ENCODE data around the gene BRIP1. TPM values are rescaled to one million over a fixed set of nuclear protein-coding genes. Genes with fewer than 3 reads are reported as not detected.
"Not testable (repeated sequence)": the region's sequence is repeated elsewhere in the genome, so short reads cannot be mapped to it uniquely, and the experiment has no call there.

The BRIP1 gene
- total RNA-seq, 3 donors from 2014 or later (not counting 1 experiment from before 2014, with no cell fraction given): 2.7 to 3.7 (median 2.9) TPM

- no peaks in the 10 kb centered on the region for H3K9me3 Mint-ChIP-seq
- H3K27me3 ChIP-seq (ENCODE audit: control insufficient read depth, insufficient read depth, low read length): no peaks in the 10 kb centered on the region
- no peaks in the 10 kb centered on the region for H3K27me3 Mint-ChIP-seq (ENCODE audit: low read depth in 2 of 2)
- no peaks in the 10 kb centered on the region for H3K4me1 ChIP-seq (ENCODE audit: control insufficient read depth, insufficient read depth, low read length)
- no peaks in the 10 kb centered on the region for H3K36me3 ChIP-seq (ENCODE audit: control insufficient read depth, insufficient read depth, low read length)
- no peak overlapping the region for H3K4me3 Mint-ChIP-seq
- intact Hi-C loops (cut with micrococcal nuclease): no loop called here
- DNase-seq (no peak), ATAC-seq (no peak)
- H3K4me3 ChIP-seq (ENCODE audit: low read length): no peak overlapping the region
- no peaks in the 10 kb centered on the region for H3K36me3 Mint-ChIP-seq
- H3K9me3 ChIP-seq (ENCODE audit: control insufficient read depth, insufficient read depth, low read length): no peaks in the 10 kb centered on the region
- H3K27ac ChIP-seq (ENCODE audit: low read length): no peak overlapping the region
- no peaks in the 10 kb centered on the region for H3K4me1 Mint-ChIP-seq
- no peak for TF ChIP-seq CTCF (IDR thresholded peaks at IDR 0.05)
- no peak overlapping the region for H3K27ac Mint-ChIP-seq
- 97% methylated on average over 7 of the region's 10 CpGs for WGBS (ENCODE audit: insufficient coverage)
Measured at GRCh38 chr17:61680921-61681320, 182.4 kb downstream of the BRIP1 start.

- DNase-seq (no peak), ATAC-seq (no peak)
- H3K4me3 Mint-ChIP-seq: no peak overlapping the region
- Histone ChIP-seq H3K27me3 (ENCODE audit: control insufficient read depth, insufficient read depth, low read length) (no peaks in the 10 kb centered on the region), H3K36me3 (ENCODE audit: control insufficient read depth, insufficient read depth, low read length) (no peaks in the 10 kb centered on the region), H3K9me3 (ENCODE audit: control insufficient read depth, insufficient read depth, low read length) (no peaks in the 10 kb centered on the region), H3K27ac (ENCODE audit: low read length) (no peak overlapping the region), H3K4me1 (ENCODE audit: control insufficient read depth, insufficient read depth, low read length) (no peaks in the 10 kb centered on the region), H3K4me3 (ENCODE audit: low read length) (no peak overlapping the region)
- H3K9me3 Mint-ChIP-seq: no peaks in the 10 kb centered on the region
- no peaks in the 10 kb centered on the region for H3K4me1 Mint-ChIP-seq
- H3K27me3 Mint-ChIP-seq (ENCODE audit: low read depth in 2 of 2): peaks cover 0 to 2% of the 10 kb centered on the region in 2 donors
- 80% methylated on average over 1 of the region's 1 CpG for WGBS (ENCODE audit: insufficient coverage)
- intact Hi-C loops (cut with micrococcal nuclease): no loop called here
- H3K36me3 Mint-ChIP-seq: no peaks in the 10 kb centered on the region
- H3K27ac Mint-ChIP-seq: no peak overlapping the region
- TF ChIP-seq CTCF (IDR thresholded peaks at IDR 0.05): no peak
Measured at GRCh38 chr17:61678339-61678738, 185.0 kb downstream of the BRIP1 start.

GRCh38 chr17:61677150-61677811 is 186.0 kb downstream of the BRIP1 start:
- H3K9me3 Mint-ChIP-seq; H3K9me3 ChIP-seq (ENCODE audit: control insufficient read depth, insufficient read depth, low read length); H3K36me3 ChIP-seq (ENCODE audit: control insufficient read depth, insufficient read depth, low read length); H3K27me3 Mint-ChIP-seq (ENCODE audit: low read depth in 2 of 2); intact Hi-C loops (cut with micrococcal nuclease); H3K36me3 Mint-ChIP-seq; H3K4me3 Mint-ChIP-seq; H3K27ac ChIP-seq (ENCODE audit: low read length); ATAC-seq; DNase-seq; H3K4me3 ChIP-seq (ENCODE audit: low read length); H3K4me1 Mint-ChIP-seq; H3K4me1 ChIP-seq (ENCODE audit: control insufficient read depth, insufficient read depth, low read length); H3K27me3 ChIP-seq (ENCODE audit: control insufficient read depth, insufficient read depth, low read length); H3K27ac Mint-ChIP-seq: not testable (repeated sequence)
- WGBS (ENCODE audit: insufficient coverage): 0% methylated on average over 1 of the region's 7 CpGs

- H3K36me3 ChIP-seq (ENCODE audit: control insufficient read depth, insufficient read depth, low read length); H3K4me1 ChIP-seq (ENCODE audit: control insufficient read depth, insufficient read depth, low read length); H3K9me3 ChIP-seq (ENCODE audit: control insufficient read depth, insufficient read depth, low read length); H3K9me3 Mint-ChIP-seq; H3K4me3 ChIP-seq (ENCODE audit: low read length); H3K36me3 Mint-ChIP-seq; DNase-seq; H3K27me3 Mint-ChIP-seq (ENCODE audit: low read depth in 2 of 2); H3K27ac Mint-ChIP-seq; H3K27me3 ChIP-seq (ENCODE audit: control insufficient read depth, insufficient read depth, low read length); H3K4me3 Mint-ChIP-seq; H3K4me1 Mint-ChIP-seq; intact Hi-C loops (cut with micrococcal nuclease); ATAC-seq; H3K27ac ChIP-seq (ENCODE audit: low read length): not testable (repeated sequence)
Measured at GRCh38 chr17:61676522-61676921, 186.8 kb downstream of the BRIP1 start.

GRCh38 chr17:61674609-61675008 is 188.7 kb downstream of the BRIP1 start:
- H3K4me3 ChIP-seq (ENCODE audit: low read length); H3K36me3 Mint-ChIP-seq; ATAC-seq; H3K36me3 ChIP-seq (ENCODE audit: control insufficient read depth, insufficient read depth, low read length); DNase-seq; H3K9me3 ChIP-seq (ENCODE audit: control insufficient read depth, insufficient read depth, low read length); H3K27me3 ChIP-seq (ENCODE audit: control insufficient read depth, insufficient read depth, low read length); H3K27me3 Mint-ChIP-seq (ENCODE audit: low read depth in 2 of 2); H3K27ac Mint-ChIP-seq; H3K4me3 Mint-ChIP-seq; H3K27ac ChIP-seq (ENCODE audit: low read length); H3K4me1 Mint-ChIP-seq; intact Hi-C loops (cut with micrococcal nuclease); H3K9me3 Mint-ChIP-seq; H3K4me1 ChIP-seq (ENCODE audit: control insufficient read depth, insufficient read depth, low read length): not testable (repeated sequence)
- WGBS (ENCODE audit: insufficient coverage): 83% methylated on average over 1 of the region's 2 CpGs

- ATAC-seq; H3K27ac Mint-ChIP-seq; H3K4me1 Mint-ChIP-seq; H3K27me3 Mint-ChIP-seq (ENCODE audit: low read depth in 2 of 2); H3K36me3 Mint-ChIP-seq; H3K4me1 ChIP-seq (ENCODE audit: control insufficient read depth, insufficient read depth, low read length); H3K9me3 ChIP-seq (ENCODE audit: control insufficient read depth, insufficient read depth, low read length); H3K27me3 ChIP-seq (ENCODE audit: control insufficient read depth, insufficient read depth, low read length); DNase-seq; H3K4me3 Mint-ChIP-seq; H3K9me3 Mint-ChIP-seq; H3K27ac ChIP-seq (ENCODE audit: low read length); H3K36me3 ChIP-seq (ENCODE audit: control insufficient read depth, insufficient read depth, low read length); H3K4me3 ChIP-seq (ENCODE audit: low read length); intact Hi-C loops (cut with micrococcal nuclease): not testable (repeated sequence)
- 91% methylated on average over 16 of the region's 16 CpGs for WGBS (ENCODE audit: insufficient coverage)
Measured at GRCh38 chr17:61673019-61673897, 190.1 kb downstream of the BRIP1 start.
